ENCODE data around the gene PHF23. TPM values are rescaled to one million over a fixed set of nuclear protein-coding genes. Genes with fewer than 3 reads are reported as not detected.

PHF23 gene
- total and polyA plus RNA-seq, 8 donors, result 7.0 to 23.3 (median 11.9) TPM

DNA sequence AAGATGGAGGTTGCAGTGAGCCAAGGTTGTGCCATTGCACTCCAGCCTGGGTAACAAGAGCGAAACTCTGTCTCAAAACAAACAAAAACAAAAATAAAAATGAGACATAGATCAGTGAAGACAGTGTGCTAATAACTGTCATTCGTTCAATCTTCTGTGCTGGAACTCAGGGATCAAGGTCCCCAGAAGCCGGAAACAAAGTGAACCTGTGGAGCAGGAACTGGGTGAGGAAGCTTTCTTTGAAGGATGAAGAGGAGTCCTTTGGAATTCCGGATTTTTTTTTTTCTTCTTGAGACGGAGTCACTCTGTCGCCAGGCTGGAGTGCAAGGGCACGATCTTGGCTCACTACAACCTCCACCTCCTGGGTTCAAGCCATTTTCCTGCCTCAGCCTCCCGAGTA is 40.2 kb upstream of the PHF23 start:
- FAIRE-seq (no peak), ATAC-seq (no peak), DNase-seq (no peak)
- no peak for TF ChIP-seq CTCF (IDR thresholded peaks at IDR 0.05)
- 76 to 80% methylated on average over 8 of the region's 8 CpGs for WGBS, 2 donors
- Histone ChIP-seq H3K36me3 (no peaks in the 10 kb centered on the region), H3K4me3 (no peak overlapping the region), H3K9me3 (no peaks in the 10 kb centered on the region), H3K27me3 (no peaks in the 10 kb centered on the region), H3K27ac (no peak overlapping the region), H3K4me1 (peaks cover 5 to 14% (median 9%) of the 10 kb centered on the region in 3 donors)
- intact Hi-C loops (cut with DNase I), result loop anchor here in 1 of 3 donors (5.0 kb wide), 1 partner anchor 68 kb away; no protein-coding TSS in a partner anchor

DNA sequence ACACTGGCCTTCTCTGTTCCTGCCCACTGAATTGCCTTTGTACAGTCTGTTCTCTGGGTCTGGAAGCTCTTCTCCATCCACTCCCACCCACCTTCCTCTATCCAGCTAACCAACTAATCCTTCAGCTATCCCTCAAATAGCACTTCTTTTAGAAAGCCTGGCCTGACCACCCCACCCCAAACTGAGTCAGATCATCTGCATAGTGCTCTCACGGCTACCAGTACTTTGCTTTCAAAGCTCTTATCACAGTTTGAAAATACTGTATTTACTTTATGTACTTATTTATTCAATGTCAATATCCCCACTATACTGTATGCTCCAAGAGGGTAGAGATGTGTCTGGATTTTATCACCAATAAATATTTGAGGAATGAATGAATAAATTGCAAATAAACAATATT is 27.5 kb upstream of the PHF23 start:
- 24 to 32% methylated on average over 1 of the region's 1 CpG for WGBS, 2 donors
- no peaks in the 10 kb centered on the region for H3K9me3 ChIP-seq
- no peaks in the 10 kb centered on the region for H3K4me1 ChIP-seq
- ATAC-seq, result no peak
- no peak for TF ChIP-seq CTCF (IDR thresholded peaks at IDR 0.05)
- H3K36me3 ChIP-seq, result no peaks in the 10 kb centered on the region
- no peak for DNase-seq
- H3K4me3 ChIP-seq, result no peak overlapping the region
- H3K27me3 ChIP-seq, result no peaks in the 10 kb centered on the region
- no peak for FAIRE-seq
- no peak overlapping the region for H3K27ac ChIP-seq
- intact Hi-C loops (cut with DNase I), result loop anchor here in 1 of 3 donors (10.0 kb wide), 1 partner anchor 48 kb away; the partner anchor contains the start of gene GPS2

DNA sequence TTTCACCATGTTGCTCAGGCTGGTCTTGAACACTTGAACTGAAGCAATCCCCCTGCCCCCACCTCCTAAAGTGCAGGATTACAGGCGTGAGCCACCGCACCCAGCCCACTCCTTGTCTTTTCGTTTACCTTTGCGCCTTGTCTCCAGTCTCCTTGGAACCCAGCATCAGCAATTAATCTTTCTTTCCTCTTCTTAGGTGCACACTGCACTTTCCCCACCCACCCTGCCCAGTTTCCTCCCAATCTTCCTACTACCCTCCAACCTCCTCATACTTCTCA is 24.5 kb upstream of the PHF23 start:
- intact Hi-C loops (cut with DNase I), result loop anchor here in 1 of 3 donors (10.0 kb wide), 1 partner anchor 51 kb away; the partner anchor contains the start of gene GPS2
- H3K27me3 ChIP-seq, result no peaks in the 10 kb centered on the region
- H3K27ac ChIP-seq, result peak overlapping the region in 3 of 4 donors; percentile 97 to 99 (median 99)
- peak overlapping the region in 2 of 4 donors; percentile 68 to 81 for H3K4me3 ChIP-seq
- no peak for DNase-seq
- ATAC-seq, result no peak
- WGBS, 2 donors, result 56 to 63% methylated on average over 4 of the region's 4 CpGs
- H3K4me1 ChIP-seq, result peaks cover 0 to 8% (median 6%) of the 10 kb centered on the region in 3 donors
- no peak for FAIRE-seq
- no peak for TF ChIP-seq CTCF (IDR thresholded peaks at IDR 0.05)
- no peaks in the 10 kb centered on the region for H3K36me3 ChIP-seq
- H3K9me3 ChIP-seq, result no peaks in the 10 kb centered on the region

DNA sequence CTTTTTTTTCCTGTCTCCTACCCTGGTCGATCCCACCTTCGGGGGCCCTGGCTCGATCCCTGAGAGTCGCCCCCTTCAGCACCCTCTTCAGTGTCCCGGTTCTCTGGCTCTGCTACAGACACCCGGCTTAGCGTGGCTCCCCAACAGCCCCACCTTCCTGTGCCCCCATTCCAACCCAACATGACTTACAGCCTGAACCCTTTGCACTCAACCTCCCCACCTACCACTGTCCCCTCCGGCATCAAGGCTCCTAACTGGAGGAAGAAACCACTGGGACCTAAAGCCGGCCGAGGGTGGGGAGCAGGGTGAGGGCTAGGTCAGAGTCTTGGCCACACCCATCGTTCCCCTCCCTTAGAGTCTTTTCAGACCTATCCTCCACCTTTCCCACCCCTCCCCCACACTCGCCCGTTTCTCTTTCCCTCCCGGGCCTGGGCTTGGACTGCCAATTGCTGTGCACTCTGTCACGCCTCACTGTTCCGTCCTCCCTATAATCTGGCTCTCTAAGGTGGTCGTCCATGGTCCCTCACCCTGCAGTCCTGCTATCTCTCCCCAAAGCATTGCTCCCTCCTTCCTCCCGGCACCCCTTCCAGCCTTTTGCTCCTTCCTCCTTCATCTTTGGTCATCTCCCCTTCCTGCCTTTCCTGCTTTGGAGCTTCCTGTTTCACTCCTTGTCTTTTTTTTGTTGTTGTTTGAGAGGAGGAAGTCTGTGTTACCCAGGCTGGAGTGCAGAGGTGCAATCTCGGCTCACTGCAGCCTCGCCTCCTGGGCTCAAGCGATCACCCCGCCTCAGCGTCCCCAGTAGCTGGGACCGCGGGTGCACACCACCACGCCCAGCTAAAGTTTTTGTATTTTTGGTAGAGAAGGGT is 23.9 kb upstream of the PHF23 start:
- DNase-seq, result peak; percentile 67 to 84 (median 78)
- FAIRE-seq, result no peak
- intact Hi-C loops (cut with DNase I), result loop anchor here in 1 of 3 donors (10.0 kb wide), 1 partner anchor 52 kb away; the partner anchor contains the start of gene GPS2

More for the DNA sequence above, 23.9 kb upstream of the PHF23 start:
- Histone ChIP-seq H3K4me3 (peak overlapping the region; percentile 50 to 83 (median 74)), H3K4me1 (peaks cover 0 to 9% (median 6%) of the 10 kb centered on the region in 3 donors), H3K9me3 (no peaks in the 10 kb centered on the region), H3K36me3 (no peaks in the 10 kb centered on the region), H3K27ac (peak overlapping the region; percentile 97 to 99 (median 98)), H3K27me3 (no peaks in the 10 kb centered on the region)
- peak; percentile 12 to 55 (median 38) for ATAC-seq
- TF ChIP-seq CTCF (IDR thresholded peaks at IDR 0.05), result no peak
- 11% methylated on average over 26 of the region's 26 CpGs for WGBS, 2 donors
